Measurements from ENCODE around the gene HOXB9. TPM values are rescaled to one million over a fixed set of nuclear protein-coding genes. Genes with fewer than 3 reads are reported as not detected.

HOXB9 gene
- total and polyA plus RNA-seq, 9 of the 15 experiments (the other 6 are each of a cell fraction or from before 2014, with no cell fraction given): 3.1 to 196 (median 77.6) TPM

DNA sequence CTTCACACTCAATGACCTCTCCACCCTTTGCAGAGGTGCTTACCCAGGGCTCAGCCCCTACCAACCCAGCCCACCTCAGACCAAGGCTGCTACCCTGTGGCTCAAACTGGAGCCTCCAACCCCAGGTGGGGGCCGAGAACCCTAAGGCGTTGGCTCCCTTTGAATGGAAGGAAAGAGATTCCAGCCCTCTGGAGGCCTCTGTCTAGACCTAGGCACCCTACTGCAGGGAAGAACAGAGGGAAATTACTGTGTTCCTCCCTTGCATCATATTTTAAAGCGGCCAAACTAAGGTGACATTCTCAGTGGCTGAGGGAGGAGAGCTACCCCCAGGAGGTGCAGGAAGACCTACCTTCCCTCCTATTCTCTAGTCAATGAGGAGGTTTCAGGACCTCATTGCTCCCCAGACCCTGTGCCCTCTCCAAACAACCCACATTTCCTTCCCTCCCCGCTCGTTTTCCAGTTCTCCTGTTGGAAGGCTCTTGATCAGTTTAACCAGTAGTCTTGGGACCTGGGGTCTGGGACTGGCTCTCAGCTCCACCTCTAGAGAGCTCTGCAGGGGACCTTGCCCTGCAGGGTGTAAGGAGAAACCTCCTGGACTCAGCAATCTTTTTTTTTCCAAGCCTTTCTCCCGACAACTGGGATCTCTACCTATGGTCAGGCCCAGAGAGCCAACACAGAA, 5.6 kb downstream of the HOXB9 start (continued):
- TF ChIP-seq STAT5A (IDR thresholded peaks at IDR 0.05; ENCODE audit: borderline replicate concordance, low read length) (no peak), ZBTB17 (CRISPR knock-in tag; IDR thresholded peaks at IDR 0.05) (no peak), MAZ (CRISPR knock-in tag; conservative IDR thresholded peaks at IDR 0.05 in 1 of 2, IDR thresholded peaks at IDR 0.05 in 1 of 2) (0 out of 4 replicates have a peak, but pooled peaks of 1 of the 2 experiments have one; percentile 49), ZNF3 (CRISPR knock-in tag; IDR thresholded peaks at IDR 0.05) (no peak), ETV5 (CRISPR knock-in tag; IDR thresholded peaks at IDR 0.05; ENCODE audit: low read depth) (no peak), POLR2AphosphoS2 (IDR thresholded peaks at IDR 0.05; ENCODE audit: low read length) (peak; percentile 33; the same call in 1 of the 2 replicates), POLR2AphosphoS5 (IDR thresholded peaks at IDR 0.05; ENCODE audit: control insufficient read depth, insufficient read depth, low read depth, low read length) (0 out of 2 replicates have a peak, but pooled peaks have one; percentile 3), SIRT6 (IDR thresholded peaks at IDR 0.05; ENCODE audit: low read depth, low read length) (no peak), KAT2B (IDR thresholded peaks at IDR 0.05; ENCODE audit: low read depth, low read length) (no peak), ZNF780A (CRISPR knock-in tag; IDR thresholded peaks at IDR 0.05) (no peak), GABPB1 (CRISPR knock-in tag; IDR thresholded peaks at IDR 0.05) (no peak), KLF13 (tag; IDR thresholded peaks at IDR 0.05; ENCODE audit: borderline replicate concordance, low read depth) (no peak), LEF1 (IDR thresholded peaks at IDR 0.05) (no peak), HNRNPK (IDR thresholded peaks at IDR 0.05; ENCODE audit: low read depth, low read length, poor library complexity, severe bottlenecking) (no peak), SUPT5H (IDR thresholded peaks at IDR 0.05) (peak; percentile 51; the same call in 1 of the 2 replicates), NR1H2 (CRISPR knock-in tag; IDR thresholded peaks at IDR 0.05) (no peak), BRCA1 (IDR thresholded peaks at IDR 0.05) (no peak), BRCA1 (CRISPR knock-in tag; IDR thresholded peaks at IDR 0.05) (no peak), ZNF444 (CRISPR knock-in tag; IDR thresholded peaks at IDR 0.05) (no peak), ZNF146 (CRISPR knock-in tag; IDR thresholded peaks at IDR 0.05; ENCODE audit: unreplicated experiment) (no peak)
- TF ChIP-seq, protein P1, sequence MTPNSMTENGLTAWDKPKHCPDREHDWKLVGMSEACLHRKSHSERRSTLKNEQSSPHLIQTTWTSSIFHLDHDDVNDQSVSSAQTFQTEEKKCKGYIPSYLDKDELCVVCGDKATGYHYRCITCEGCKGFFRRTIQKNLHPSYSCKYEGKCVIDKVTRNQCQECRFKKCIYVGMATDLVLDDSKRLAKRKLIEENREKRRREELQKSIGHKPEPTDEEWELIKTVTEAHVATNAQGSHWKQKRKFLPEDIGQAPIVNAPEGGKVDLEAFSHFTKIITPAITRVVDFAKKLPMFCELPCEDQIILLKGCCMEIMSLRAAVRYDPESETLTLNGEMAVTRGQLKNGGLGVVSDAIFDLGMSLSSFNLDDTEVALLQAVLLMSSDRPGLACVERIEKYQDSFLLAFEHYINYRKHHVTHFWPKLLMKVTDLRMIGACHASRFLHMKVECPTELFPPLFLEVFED (CRISPR knock-in tag; conservative IDR thresholded peaks at IDR 0.05): 0 out of 2 replicates have a peak, but pooled peaks have one; percentile 6
- TF ChIP-seq, protein P2, sequence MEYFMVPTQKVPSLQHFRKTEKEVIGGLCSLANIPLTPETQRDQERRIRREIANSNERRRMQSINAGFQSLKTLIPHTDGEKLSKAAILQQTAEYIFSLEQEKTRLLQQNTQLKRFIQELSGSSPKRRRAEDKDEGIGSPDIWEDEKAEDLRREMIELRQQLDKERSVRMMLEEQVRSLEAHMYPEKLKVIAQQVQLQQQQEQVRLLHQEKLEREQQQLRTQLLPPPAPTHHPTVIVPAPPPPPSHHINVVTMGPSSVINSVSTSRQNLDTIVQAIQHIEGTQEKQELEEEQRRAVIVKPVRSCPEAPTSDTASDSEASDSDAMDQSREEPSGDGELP (CRISPR knock-in tag; IDR thresholded peaks at IDR 0.05; ENCODE audit: borderline replicate concordance): 0 out of 2 replicates have a peak, but pooled peaks have one; percentile 30
- TF ChIP-seq, protein P3, sequence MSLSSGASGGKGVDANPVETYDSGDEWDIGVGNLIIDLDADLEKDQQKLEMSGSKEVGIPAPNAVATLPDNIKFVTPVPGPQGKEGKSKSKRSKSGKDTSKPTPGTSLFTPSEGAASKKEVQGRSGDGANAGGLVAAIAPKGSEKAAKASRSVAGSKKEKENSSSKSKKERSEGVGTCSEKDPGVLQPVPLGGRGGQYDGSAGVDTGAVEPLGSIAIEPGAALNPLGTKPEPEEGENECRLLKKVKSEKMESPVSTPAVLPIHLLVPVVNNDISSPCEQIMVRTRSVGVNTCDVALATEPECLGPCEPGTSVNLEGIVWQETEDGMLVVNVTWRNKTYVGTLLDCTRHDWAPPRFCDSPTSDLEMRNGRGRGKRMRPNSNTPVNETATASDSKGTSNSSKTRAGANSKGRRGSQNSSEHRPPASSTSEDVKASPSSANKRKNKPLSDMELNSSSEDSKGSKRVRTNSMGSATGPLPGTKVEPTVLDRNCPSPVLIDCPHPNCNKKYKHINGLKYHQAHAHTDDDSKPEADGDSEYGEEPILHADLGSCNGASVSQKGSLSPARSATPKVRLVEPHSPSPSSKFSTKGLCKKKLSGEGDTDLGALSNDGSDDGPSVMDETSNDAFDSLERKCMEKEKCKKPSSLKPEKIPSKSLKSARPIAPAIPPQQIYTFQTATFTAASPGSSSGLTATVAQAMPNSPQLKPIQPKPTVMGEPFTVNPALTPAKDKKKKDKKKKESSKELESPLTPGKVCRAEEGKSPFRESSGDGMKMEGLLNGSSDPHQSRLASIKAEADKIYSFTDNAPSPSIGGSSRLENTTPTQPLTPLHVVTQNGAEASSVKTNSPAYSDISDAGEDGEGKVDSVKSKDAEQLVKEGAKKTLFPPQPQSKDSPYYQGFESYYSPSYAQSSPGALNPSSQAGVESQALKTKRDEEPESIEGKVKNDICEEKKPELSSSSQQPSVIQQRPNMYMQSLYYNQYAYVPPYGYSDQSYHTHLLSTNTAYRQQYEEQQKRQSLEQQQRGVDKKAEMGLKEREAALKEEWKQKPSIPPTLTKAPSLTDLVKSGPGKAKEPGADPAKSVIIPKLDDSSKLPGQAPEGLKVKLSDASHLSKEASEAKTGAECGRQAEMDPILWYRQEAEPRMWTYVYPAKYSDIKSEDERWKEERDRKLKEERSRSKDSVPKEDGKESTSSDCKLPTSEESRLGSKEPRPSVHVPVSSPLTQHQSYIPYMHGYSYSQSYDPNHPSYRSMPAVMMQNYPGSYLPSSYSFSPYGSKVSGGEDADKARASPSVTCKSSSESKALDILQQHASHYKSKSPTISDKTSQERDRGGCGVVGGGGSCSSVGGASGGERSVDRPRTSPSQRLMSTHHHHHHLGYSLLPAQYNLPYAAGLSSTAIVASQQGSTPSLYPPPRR (CRISPR knock-in tag; IDR thresholded peaks at IDR 0.05; ENCODE audit: borderline replicate concordance): no peak

All from K562 (cell line).